DMS153 (cell line): Measurements from ENCODE around the gene DLG2.

Experiments
- DNase-seq: peaks from one replicate; lab custom pipeline; 2025; lab: John Stamatoyannopoulos, UW

The DLG2 gene

GRCh38 chr11:83528225-83528624 lies 2098.9 kb downstream of the DLG2 start:
- no peak for DNase-seq

GRCh38 chr11:83523676-83524075 lies 2103.5 kb downstream of the DLG2 start:
- DNase-seq: no peak

- DNase-seq: no peak
Measured at GRCh38 chr11:83522911-83523310, 2104.2 kb downstream of the DLG2 start.

GRCh38 chr11:83521647-83522596 lies 2105.2 kb downstream of the DLG2 start:
- DNase-seq: peak; percentile 52

GRCh38 chr11:83520849-83521248 lies 2106.3 kb downstream of the DLG2 start:
- no peak for DNase-seq

- DNase-seq: no peak
Measured at GRCh38 chr11:83511646-83512045, 2115.5 kb downstream of the DLG2 start.

- DNase-seq: no peak
Measured at GRCh38 chr11:83510530-83511460, 2116.3 kb downstream of the DLG2 start.

GRCh38 chr11:83508804-83509203 lies 2118.3 kb downstream of the DLG2 start:
- DNase-seq: peak; percentile 75

- no peak for DNase-seq
Measured at GRCh38 chr11:83502041-83502440, 2125.1 kb downstream of the DLG2 start.

GRCh38 chr11:83493917-83494316 lies 2133.2 kb downstream of the DLG2 start:
- DNase-seq: peak; percentile 87

- no peak for DNase-seq
Measured at GRCh38 chr11:83493034-83493433, 2134.1 kb downstream of the DLG2 start.

- DNase-seq: no peak
Measured at GRCh38 chr11:83483808-83484207, 2143.3 kb downstream of the DLG2 start.

- DNase-seq: no peak
Measured at GRCh38 chr11:83480811-83481210, 2146.3 kb downstream of the DLG2 start.

GRCh38 chr11:83480251-83480650 lies 2146.9 kb downstream of the DLG2 start:
- no peak for DNase-seq

- no peak for DNase-seq
Measured at GRCh38 chr11:83477772-83478171, 2149.4 kb downstream of the DLG2 start.

- DNase-seq: no peak
Measured at GRCh38 chr11:83475760-83476159, 2151.4 kb downstream of the DLG2 start.

- no peak for DNase-seq
Measured at GRCh38 chr11:83473743-83474142, 2153.4 kb downstream of the DLG2 start.

- DNase-seq: no peak
Measured at GRCh38 chr11:83472806-83473205, 2154.3 kb downstream of the DLG2 start.

- DNase-seq: no peak
Measured at GRCh38 chr11:83471831-83472727, 2155.1 kb downstream of the DLG2 start.

GRCh38 chr11:83467837-83468236 lies 2159.3 kb downstream of the DLG2 start:
- DNase-seq: no peak

- DNase-seq: peak; percentile 95
Measured at GRCh38 chr11:83464160-83464944, 2162.8 kb downstream of the DLG2 start.
